ENCODE data around the gene SLC34A3.

Gene SLC34A3

DNA sequence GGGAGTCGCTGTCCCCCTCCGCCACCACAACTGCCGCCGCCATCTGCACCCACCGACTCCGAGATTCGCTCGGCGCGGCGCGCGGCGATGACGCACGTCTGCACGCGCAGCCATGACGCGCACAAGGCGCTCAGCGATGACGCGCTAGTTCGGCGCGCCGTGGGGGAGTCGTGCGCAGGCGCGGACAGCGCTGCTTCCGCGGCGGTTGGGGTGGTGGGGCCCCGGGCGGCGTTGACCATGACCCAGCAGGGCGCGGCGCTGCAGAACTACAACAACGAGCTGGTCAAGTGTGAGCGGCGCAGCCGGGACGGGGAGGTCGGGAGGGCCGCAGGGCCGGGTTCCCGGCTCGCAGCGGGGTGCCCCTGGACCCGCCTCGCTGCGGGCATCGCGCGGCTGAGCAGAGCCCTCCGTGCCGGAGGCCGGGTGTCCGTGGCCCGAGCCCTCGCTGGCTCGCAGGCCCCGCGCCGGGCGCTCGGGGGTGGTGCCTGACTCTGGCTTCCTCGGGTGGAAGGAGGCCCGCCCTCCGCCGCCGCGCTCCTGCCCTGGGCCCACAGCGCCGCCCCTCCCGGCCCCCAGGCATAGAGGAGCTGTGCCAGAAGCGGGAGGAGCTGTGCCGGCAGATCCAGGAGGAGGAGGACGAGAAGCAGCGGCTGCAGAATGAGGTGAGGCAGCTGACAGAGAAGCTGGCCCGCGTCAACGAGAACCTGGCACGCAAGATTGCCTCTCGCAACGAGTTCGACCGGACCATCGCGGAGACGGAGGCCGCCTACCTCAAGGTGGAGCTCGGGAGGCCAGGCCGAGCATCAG is 42.0 kb upstream of the SLC34A3 start, which contains the start of the genes ANAPC2 and SSNA1:
Gene ANAPC2 (minus strand): TSS at position 71 of the 807 bp plus-strand sequence. CDS start 28 bp downstream, at position 43.
Gene SSNA1 (plus strand): TSS at position 187 of the 807 bp plus-strand sequence. CDS start 51 bp downstream, at position 238.
- Histone ChIP-seq H3K27ac (ENCODE audit: insufficient read depth, low read depth, low read length, poor library complexity, severe bottlenecking) (peak within 1 kb of the TSS; percentile 2), H3K9me3 (ENCODE audit: control insufficient read depth, low read length) (no peaks in the 10 kb centered on the region), H3K4me3 (ENCODE audit: insufficient read depth, low read depth, low read length) (peak within 1 kb of the TSS; percentile 89), H3K27me3 (ENCODE audit: control insufficient read depth, insufficient read depth, low read length, poor library complexity, severe bottlenecking) (no peaks in the 10 kb centered on the region), H3K4me1 (ENCODE audit: control insufficient read depth, insufficient read depth, low read length) (peaks cover 10% of the 10 kb centered on the region), H3K36me3 (ENCODE audit: control insufficient read depth, insufficient read depth, low read length) (no peaks in the 10 kb centered on the region)
- WGBS, 2 experiments: 1% methylated on average over 98 of the region's 98 CpGs

DNA sequence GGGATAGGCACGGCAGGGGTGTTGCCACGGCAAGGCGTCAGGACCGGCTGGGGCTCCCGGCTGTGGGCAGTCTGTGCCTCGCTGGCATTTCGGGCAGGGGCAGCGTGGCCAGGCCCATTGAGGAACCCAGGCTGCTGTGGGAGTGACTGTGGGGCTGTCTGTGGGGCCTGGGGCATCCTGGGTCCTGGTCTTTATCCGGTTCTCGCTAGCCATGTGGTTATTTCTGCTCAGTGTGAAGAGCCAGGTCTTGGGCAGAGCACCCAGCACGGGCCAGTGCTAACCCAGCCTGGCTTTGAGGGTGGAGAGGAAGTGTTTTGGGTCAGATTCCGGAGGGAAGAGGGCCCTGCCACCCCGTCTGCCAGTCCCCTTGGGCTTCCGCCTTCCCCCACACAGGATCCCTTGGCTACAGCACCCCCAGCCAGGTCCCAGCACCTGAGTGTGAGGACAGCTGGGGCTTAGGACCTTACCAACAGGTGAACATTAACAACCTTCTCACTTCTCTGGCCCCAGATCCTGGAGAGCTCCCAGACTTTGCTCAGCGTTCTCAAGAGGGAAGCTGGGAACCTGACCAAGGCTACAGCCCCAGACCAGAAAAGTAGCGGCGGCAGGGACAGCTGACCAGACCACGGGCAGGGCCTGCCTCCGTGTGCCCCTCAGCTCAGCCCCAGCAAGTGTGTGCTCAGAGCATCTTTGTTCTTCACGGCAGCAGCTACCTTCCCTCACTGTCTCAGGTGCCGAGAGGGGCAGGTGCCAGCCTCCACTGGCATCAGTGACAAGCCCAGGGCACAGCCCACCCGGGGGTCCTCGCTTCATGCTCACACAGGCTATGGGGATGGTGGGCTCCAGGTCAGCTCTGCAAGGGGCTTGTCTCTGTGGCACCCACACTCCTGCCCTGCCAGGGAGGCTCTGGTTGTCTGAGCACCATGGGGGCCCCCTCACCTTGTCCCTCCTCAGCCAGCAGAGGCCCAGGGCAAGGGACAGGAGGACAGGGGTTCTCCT is 41.1 kb upstream of the SLC34A3 start:
- WGBS, 2 experiments: 54% methylated on average over 23 of the region's 23 CpGs
- Histone ChIP-seq H3K4me1 (ENCODE audit: control insufficient read depth, insufficient read depth, low read length) (peaks cover 13% of the 10 kb centered on the region), H3K27ac (ENCODE audit: insufficient read depth, low read depth, low read length, poor library complexity, severe bottlenecking) (no peak overlapping the region), H3K36me3 (ENCODE audit: control insufficient read depth, insufficient read depth, low read length) (no peaks in the 10 kb centered on the region), H3K4me3 (ENCODE audit: insufficient read depth, low read depth, low read length) (peak overlapping the region; percentile 89), H3K9me3 (ENCODE audit: control insufficient read depth, low read length) (no peaks in the 10 kb centered on the region), H3K27me3 (ENCODE audit: control insufficient read depth, insufficient read depth, low read length, poor library complexity, severe bottlenecking) (no peaks in the 10 kb centered on the region)

DNA sequence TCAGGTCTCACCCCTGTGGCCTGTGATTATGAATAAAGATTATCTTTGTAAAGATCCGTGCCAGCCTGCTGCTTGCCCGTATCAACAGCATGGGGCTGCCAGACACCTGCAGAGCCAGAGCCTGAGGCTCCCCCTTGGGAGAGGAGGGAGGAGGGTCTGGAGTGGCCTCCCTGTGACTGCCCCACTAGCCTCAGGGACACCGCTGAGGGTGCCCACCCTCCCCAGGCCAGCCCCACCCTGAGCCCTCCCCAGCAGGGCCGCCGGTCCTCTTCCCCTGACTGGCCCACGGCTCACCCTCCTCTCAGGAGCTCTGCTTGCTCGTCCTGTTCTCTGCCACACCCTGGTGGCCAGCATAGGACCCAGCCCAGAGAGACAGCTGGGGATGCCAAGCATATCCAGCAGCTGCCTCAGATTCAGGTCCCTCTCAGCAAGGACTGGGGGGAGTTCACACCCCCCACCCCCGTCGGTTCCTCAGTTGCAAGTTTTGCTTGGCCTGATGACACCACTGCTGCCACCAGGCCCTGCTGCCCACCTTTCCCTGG is 40.3 kb upstream of the SLC34A3 start:
- Histone ChIP-seq H3K4me3 (ENCODE audit: insufficient read depth, low read depth, low read length) (no peak overlapping the region), H3K27me3 (ENCODE audit: control insufficient read depth, insufficient read depth, low read length, poor library complexity, severe bottlenecking) (no peaks in the 10 kb centered on the region), H3K9me3 (ENCODE audit: control insufficient read depth, low read length) (no peaks in the 10 kb centered on the region), H3K36me3 (ENCODE audit: control insufficient read depth, insufficient read depth, low read length) (no peaks in the 10 kb centered on the region), H3K27ac (ENCODE audit: insufficient read depth, low read depth, low read length, poor library complexity, severe bottlenecking) (no peak overlapping the region), H3K4me1 (ENCODE audit: control insufficient read depth, insufficient read depth, low read length) (peaks cover 18% of the 10 kb centered on the region)
- WGBS, 2 experiments: 89 to 91% methylated on average over 9 of the region's 9 CpGs

DNA sequence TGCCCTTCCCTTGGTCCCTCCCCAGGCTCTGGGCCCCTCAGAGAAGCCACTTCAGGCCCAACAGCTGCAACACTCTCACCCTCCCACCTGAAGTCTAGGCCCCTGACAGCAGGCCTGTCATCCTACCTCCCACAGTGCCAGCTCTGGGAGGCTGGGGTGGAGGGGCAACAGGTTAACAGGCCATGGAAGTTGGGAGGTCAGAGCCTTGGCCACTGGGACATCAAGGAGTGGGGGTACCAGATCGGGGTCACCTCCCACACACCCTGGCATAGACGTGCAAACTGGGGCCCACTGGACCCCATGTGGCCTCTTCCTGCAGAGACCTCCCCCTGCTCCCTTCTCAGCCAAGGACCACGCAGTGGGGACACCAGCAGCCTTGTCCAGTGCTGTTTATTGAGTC is 39.5 kb upstream of the SLC34A3 start:
- 89 to 90% methylated on average over 3 of the region's 3 CpGs for WGBS, 2 experiments

DNA sequence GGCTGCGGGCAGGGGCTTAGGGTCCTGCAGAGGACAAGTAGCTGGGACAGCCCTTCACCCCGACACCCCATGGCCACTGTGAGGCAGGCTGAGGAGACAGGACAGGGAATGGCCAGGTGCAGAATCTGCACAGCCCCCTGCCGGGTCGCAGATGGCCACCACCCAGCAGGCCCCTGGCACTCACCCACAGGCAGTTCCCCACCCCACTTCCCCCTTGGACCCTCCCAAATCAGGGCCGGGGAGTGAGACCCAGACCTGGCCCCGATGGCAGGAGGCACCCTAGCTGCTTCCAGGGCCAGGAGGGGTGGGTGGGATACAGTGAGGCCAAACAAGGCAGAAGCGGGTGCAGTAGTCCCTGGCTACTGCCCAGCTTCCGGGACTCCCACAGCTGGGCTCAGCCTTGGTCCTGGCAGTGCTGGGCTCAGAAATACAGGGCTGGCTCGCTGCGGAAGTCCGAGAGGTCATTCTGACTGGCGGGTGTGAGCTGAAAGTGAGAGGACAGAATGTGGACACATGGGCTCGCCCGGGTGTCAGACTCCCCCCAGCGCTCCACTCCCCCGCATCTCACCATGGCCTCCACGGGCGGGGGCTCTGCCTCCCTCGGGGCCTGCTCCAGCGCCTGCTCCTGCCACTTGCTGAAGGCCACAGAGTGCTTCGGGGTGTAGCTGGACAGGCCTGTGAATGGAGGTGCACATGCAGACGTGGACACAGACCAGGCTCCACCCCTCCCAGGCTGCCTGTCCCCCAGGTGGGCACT is 38.8 kb upstream of the SLC34A3 start:
- H3K9me3 ChIP-seq (ENCODE audit: control insufficient read depth, low read length): no peaks in the 10 kb centered on the region
- no peaks in the 10 kb centered on the region for H3K36me3 ChIP-seq (ENCODE audit: control insufficient read depth, insufficient read depth, low read length)
- no peaks in the 10 kb centered on the region for H3K27me3 ChIP-seq (ENCODE audit: control insufficient read depth, insufficient read depth, low read length, poor library complexity, severe bottlenecking)
- 94% methylated on average over 22 of the region's 22 CpGs for WGBS, 2 experiments
- H3K4me1 ChIP-seq (ENCODE audit: control insufficient read depth, insufficient read depth, low read length): peaks cover 18% of the 10 kb centered on the region
- no peak overlapping the region for H3K27ac ChIP-seq (ENCODE audit: insufficient read depth, low read depth, low read length, poor library complexity, severe bottlenecking)
- H3K4me3 ChIP-seq (ENCODE audit: insufficient read depth, low read depth, low read length): no peak overlapping the region

More for the DNA sequence above, 39.5 kb upstream of the SLC34A3 start:
- Histone ChIP-seq H3K4me3 (ENCODE audit: insufficient read depth, low read depth, low read length) (no peak overlapping the region), H3K4me1 (ENCODE audit: control insufficient read depth, insufficient read depth, low read length) (peaks cover 18% of the 10 kb centered on the region), H3K27me3 (ENCODE audit: control insufficient read depth, insufficient read depth, low read length, poor library complexity, severe bottlenecking) (no peaks in the 10 kb centered on the region), H3K27ac (ENCODE audit: insufficient read depth, low read depth, low read length, poor library complexity, severe bottlenecking) (no peak overlapping the region), H3K36me3 (ENCODE audit: control insufficient read depth, insufficient read depth, low read length) (no peaks in the 10 kb centered on the region), H3K9me3 (ENCODE audit: control insufficient read depth, low read length) (no peaks in the 10 kb centered on the region)

DNA sequence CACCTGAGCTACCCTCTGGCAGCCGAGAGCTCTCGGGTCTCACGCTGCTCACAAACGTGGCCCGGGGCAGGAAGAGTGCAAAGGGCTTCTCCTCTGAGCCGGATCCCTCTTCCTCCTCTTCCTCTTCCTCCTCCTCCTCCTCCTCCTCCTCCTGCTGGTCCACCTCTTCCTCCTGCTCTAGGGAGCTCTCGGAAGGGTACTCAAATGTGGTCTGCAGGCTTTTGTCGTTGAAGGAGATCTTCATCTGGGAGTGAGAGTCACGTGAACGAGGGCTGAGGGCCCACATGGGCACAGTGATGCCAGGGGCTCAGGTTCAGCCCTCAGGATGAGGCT is 38.3 kb upstream of the SLC34A3 start:
- Histone ChIP-seq H3K27me3 (ENCODE audit: control insufficient read depth, insufficient read depth, low read length, poor library complexity, severe bottlenecking) (no peaks in the 10 kb centered on the region), H3K27ac (ENCODE audit: insufficient read depth, low read depth, low read length, poor library complexity, severe bottlenecking) (no peak overlapping the region), H3K4me1 (ENCODE audit: control insufficient read depth, insufficient read depth, low read length) (peaks cover 13% of the 10 kb centered on the region), H3K9me3 (ENCODE audit: control insufficient read depth, low read length) (no peaks in the 10 kb centered on the region), H3K36me3 (ENCODE audit: control insufficient read depth, insufficient read depth, low read length) (no peaks in the 10 kb centered on the region), H3K4me3 (ENCODE audit: insufficient read depth, low read depth, low read length) (no peak overlapping the region)
- WGBS, 2 experiments: 93% methylated on average over 10 of the region's 10 CpGs

DNA sequence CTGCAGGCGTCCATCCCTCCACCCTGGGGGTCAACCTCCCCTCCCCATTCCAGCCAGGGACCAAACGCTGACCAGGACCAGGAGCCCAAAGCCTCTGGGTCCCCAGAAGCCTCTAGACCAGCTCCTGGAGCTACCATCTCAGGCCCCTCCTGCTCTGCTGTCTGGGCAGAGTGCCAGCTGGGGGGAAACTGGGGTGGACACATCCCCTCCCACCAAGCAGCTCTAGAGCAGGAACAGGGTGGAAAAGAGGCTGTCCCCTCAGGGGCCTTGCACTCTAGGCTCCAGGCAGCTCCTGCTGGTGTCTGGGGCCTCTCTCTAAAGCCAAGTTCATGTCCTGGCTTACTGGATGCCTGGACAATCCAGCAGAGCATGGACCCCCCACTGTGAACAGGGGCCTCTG is 37.8 kb upstream of the SLC34A3 start:
- no peaks in the 10 kb centered on the region for H3K27me3 ChIP-seq (ENCODE audit: control insufficient read depth, insufficient read depth, low read length, poor library complexity, severe bottlenecking)
- H3K27ac ChIP-seq (ENCODE audit: insufficient read depth, low read depth, low read length, poor library complexity, severe bottlenecking): no peak overlapping the region
- WGBS, 2 experiments: 83 to 86% methylated on average over 2 of the region's 2 CpGs
- peaks cover 13% of the 10 kb centered on the region for H3K4me1 ChIP-seq (ENCODE audit: control insufficient read depth, insufficient read depth, low read length)
- H3K4me3 ChIP-seq (ENCODE audit: insufficient read depth, low read depth, low read length): no peak overlapping the region
- H3K9me3 ChIP-seq (ENCODE audit: control insufficient read depth, low read length): no peaks in the 10 kb centered on the region
- no peaks in the 10 kb centered on the region for H3K36me3 ChIP-seq (ENCODE audit: control insufficient read depth, insufficient read depth, low read length)

DNA sequence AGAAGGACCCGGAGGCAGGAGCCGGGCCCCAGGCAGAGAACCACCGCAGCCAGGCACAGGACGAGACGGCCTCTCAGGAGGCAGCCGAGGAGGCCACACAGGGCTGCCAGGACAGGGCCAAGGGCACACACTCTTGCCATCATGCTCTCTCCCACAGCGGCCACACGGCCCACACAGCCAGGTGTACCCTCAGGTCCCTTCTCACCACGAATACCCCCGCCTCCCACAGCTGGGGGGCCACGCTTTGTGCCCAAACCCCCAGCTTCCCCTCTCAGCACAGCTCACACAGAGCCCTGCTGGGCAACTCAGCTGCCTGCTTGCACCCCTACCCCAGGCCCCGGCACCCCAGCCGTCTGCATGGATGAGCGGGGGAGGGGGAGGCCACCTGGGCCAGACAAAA is 36.9 kb upstream of the SLC34A3 start:
- Histone ChIP-seq H3K27me3 (ENCODE audit: control insufficient read depth, insufficient read depth, low read length, poor library complexity, severe bottlenecking) (no peaks in the 10 kb centered on the region), H3K36me3 (ENCODE audit: control insufficient read depth, insufficient read depth, low read length) (no peaks in the 10 kb centered on the region), H3K4me3 (ENCODE audit: insufficient read depth, low read depth, low read length) (no peak overlapping the region), H3K27ac (ENCODE audit: insufficient read depth, low read depth, low read length, poor library complexity, severe bottlenecking) (no peak overlapping the region), H3K4me1 (ENCODE audit: control insufficient read depth, insufficient read depth, low read length) (peaks cover 16% of the 10 kb centered on the region), H3K9me3 (ENCODE audit: control insufficient read depth, low read length) (no peaks in the 10 kb centered on the region)
- WGBS, 2 experiments: 90 to 91% methylated on average over 14 of the region's 14 CpGs

DNA sequence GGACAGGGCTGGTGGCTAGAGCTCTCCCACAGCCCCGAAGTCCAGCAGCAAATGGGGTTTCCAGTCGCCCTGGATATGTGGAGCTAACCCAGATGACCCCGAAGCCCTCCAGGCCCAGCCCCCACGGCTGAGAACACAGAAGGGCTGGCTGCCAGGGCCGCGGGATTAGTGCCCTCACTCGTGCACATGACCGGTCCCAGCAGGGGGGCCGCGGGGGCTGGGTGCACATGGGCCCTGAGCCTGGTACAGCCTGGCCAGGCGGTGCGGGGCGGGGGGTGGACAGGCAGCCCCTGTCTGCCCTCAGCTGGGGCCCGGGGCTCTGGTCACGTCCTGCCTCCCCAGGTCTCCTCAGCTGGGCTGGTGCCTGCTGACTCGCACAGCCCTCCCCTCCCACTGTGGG is 36.3 kb upstream of the SLC34A3 start:
- Histone ChIP-seq H3K9me3 (ENCODE audit: control insufficient read depth, low read length) (no peaks in the 10 kb centered on the region), H3K36me3 (ENCODE audit: control insufficient read depth, insufficient read depth, low read length) (no peaks in the 10 kb centered on the region), H3K4me3 (ENCODE audit: insufficient read depth, low read depth, low read length) (no peak overlapping the region), H3K27ac (ENCODE audit: insufficient read depth, low read depth, low read length, poor library complexity, severe bottlenecking) (no peak overlapping the region), H3K4me1 (ENCODE audit: control insufficient read depth, insufficient read depth, low read length) (peaks cover 21% of the 10 kb centered on the region), H3K27me3 (ENCODE audit: control insufficient read depth, insufficient read depth, low read length, poor library complexity, severe bottlenecking) (peaks cover 6% of the 10 kb centered on the region)
- WGBS, 2 experiments: 82 to 84% methylated on average over 16 of the region's 16 CpGs
